Measurements from ENCODE around the gene NAA16.

GRCh38 chr13:41310963-41311405 lies at the start of gene NAA16:
- peak; percentile 88 for TF ChIP-seq POLR2A (IDR thresholded peaks at IDR 0.05; ENCODE audit: low read length)
- TF ChIP-seq GATA1 (IDR thresholded peaks at IDR 0.05; ENCODE audit: low read depth, low read length), result no peak
